ENCODE results near the gene GPR135. TPM values are rescaled to one million over a fixed set of nuclear protein-coding genes. Genes with fewer than 3 reads are reported as not detected.

The GPR135 gene, protein sequence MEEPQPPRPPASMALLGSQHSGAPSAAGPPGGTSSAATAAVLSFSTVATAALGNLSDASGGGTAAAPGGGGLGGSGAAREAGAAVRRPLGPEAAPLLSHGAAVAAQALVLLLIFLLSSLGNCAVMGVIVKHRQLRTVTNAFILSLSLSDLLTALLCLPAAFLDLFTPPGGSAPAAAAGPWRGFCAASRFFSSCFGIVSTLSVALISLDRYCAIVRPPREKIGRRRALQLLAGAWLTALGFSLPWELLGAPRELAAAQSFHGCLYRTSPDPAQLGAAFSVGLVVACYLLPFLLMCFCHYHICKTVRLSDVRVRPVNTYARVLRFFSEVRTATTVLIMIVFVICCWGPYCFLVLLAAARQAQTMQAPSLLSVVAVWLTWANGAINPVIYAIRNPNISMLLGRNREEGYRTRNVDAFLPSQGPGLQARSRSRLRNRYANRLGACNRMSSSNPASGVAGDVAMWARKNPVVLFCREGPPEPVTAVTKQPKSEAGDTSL
- total RNA-seq, result 1 to 10 TPM; 1.7 to 4.9 (median 2.8) TPM
- long read RNA-seq, donor 1, full-length matches to known transcripts, result 3 of 3 reads
- long read RNA-seq, donor 1, partial matches to known transcripts, result 0 of 3 reads
- long read RNA-seq, donor 1, other reads (novel, unspliced or antisense), result 0 of 3 reads
- long read RNA-seq, donor 2, result 0 reads

GRCh38 chr14:59465316-59466135 lies at the start of gene GPR135:
GPR135 (minus strand) TSS chr14:59465380; CDS start chr14:59465226, 154 bp downstream.
- DNase-seq, result peak in 1 of 3 donors; percentile 61
- Histone ChIP-seq H3K4me1 (ENCODE audit: low read depth) (peaks cover 8% of the 10 kb centered on the region), H3K4me3 (peak within 1 kb of the TSS; percentile 7), H3K9me3 (no peaks in the 10 kb centered on the region), H3K36me3 (ENCODE audit: low read depth) (no peaks in the 10 kb centered on the region)
- intact Hi-C loops (cut with DNase I, micrococcal nuclease), result no loop called here
- TF ChIP-seq, protein P1, sequence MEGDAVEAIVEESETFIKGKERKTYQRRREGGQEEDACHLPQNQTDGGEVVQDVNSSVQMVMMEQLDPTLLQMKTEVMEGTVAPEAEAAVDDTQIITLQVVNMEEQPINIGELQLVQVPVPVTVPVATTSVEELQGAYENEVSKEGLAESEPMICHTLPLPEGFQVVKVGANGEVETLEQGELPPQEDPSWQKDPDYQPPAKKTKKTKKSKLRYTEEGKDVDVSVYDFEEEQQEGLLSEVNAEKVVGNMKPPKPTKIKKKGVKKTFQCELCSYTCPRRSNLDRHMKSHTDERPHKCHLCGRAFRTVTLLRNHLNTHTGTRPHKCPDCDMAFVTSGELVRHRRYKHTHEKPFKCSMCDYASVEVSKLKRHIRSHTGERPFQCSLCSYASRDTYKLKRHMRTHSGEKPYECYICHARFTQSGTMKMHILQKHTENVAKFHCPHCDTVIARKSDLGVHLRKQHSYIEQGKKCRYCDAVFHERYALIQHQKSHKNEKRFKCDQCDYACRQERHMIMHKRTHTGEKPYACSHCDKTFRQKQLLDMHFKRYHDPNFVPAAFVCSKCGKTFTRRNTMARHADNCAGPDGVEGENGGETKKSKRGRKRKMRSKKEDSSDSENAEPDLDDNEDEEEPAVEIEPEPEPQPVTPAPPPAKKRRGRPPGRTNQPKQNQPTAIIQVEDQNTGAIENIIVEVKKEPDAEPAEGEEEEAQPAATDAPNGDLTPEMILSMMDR (IDR thresholded peaks at IDR 0.05), result no peak
- ATAC-seq, result peak; percentile 43

- TF ChIP-seq, protein P1 (IDR thresholded peaks at IDR 0.05), result no peak
- intact Hi-C loops (cut with DNase I, micrococcal nuclease), result no loop called here
- H3K4me1 ChIP-seq (ENCODE audit: low read depth), result peaks cover 8% of the 10 kb centered on the region
- no peak overlapping the region for H3K4me3 ChIP-seq
- H3K36me3 ChIP-seq (ENCODE audit: low read depth), result no peaks in the 10 kb centered on the region
- DNase-seq (peak in 1 of 3 donors; percentile 21), ATAC-seq (peak; percentile 47)
- no peaks in the 10 kb centered on the region for H3K9me3 ChIP-seq
Measured at GRCh38 chr14:59511916-59512575, 46.9 kb upstream of the GPR135 start.

GRCh38 chr14:59510966-59511365 lies 45.8 kb upstream of the GPR135 start:
- ATAC-seq (peak; percentile 67), DNase-seq (peak in 1 of 3 donors; percentile 25)
- H3K4me3 ChIP-seq, result no peak overlapping the region
- H3K4me1 ChIP-seq (ENCODE audit: low read depth), result peaks cover 8% of the 10 kb centered on the region
- TF ChIP-seq, protein P1 (IDR thresholded peaks at IDR 0.05), result no peak
- no peaks in the 10 kb centered on the region for H3K36me3 ChIP-seq (ENCODE audit: low read depth)
- intact Hi-C loops (cut with DNase I, micrococcal nuclease), result no loop called here
- no peaks in the 10 kb centered on the region for H3K9me3 ChIP-seq

GRCh38 chr14:59510001-59510400 lies 44.8 kb upstream of the GPR135 start:
- Histone ChIP-seq H3K4me3 (no peak overlapping the region), H3K4me1 (ENCODE audit: low read depth) (peaks cover 8% of the 10 kb centered on the region), H3K9me3 (no peaks in the 10 kb centered on the region), H3K36me3 (ENCODE audit: low read depth) (no peaks in the 10 kb centered on the region)
- TF ChIP-seq, protein P1 (IDR thresholded peaks at IDR 0.05), result no peak
- intact Hi-C loops (cut with DNase I, micrococcal nuclease), result no loop called here
- no peak for DNase-seq
- no peak for ATAC-seq

DNA sequence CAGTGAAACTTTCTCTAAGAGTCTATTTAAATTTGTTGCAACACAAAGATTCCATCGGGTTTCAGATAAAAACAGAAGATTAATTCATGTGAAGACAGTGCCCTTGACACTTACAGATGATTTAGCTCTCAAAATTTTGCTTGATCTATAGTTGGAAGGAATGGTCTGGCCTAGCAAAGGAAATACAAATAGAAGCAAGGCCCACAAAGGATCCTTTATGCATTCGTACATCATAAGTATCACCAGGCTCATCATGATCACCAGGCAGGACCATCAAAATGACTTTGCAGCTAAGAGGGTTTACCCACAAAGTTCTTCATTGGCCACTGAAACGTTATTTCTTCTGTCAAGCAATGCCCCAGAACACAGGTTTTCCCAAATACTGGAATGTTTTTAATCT lies 43.9 kb upstream of the GPR135 start:
- H3K36me3 ChIP-seq (ENCODE audit: low read depth), result no peaks in the 10 kb centered on the region
- H3K9me3 ChIP-seq, result no peaks in the 10 kb centered on the region
- ATAC-seq, result no peak
- DNase-seq, result no peak
- intact Hi-C loops (cut with DNase I, micrococcal nuclease), result no loop called here
- peaks cover 8% of the 10 kb centered on the region for H3K4me1 ChIP-seq (ENCODE audit: low read depth)
- TF ChIP-seq, protein P1 (IDR thresholded peaks at IDR 0.05), result no peak
- no peak overlapping the region for H3K4me3 ChIP-seq
